ENCODE measurements around the gene ZNF106. TPM values are rescaled to one million over a fixed set of nuclear protein-coding genes. Genes with fewer than 3 reads are reported as not detected.

Gene ZNF106
- total RNA-seq, 1 experiment from 2014 or later: 28.5 TPM

- TF ChIP-seq FOSL1 (IDR thresholded peaks at IDR 0.05; ENCODE audit: low read depth): no peak
These were observed 81.9 kb downstream of the ZNF106 start (continued) for GRCh38 chr15:42409011-42409410.

- TF ChIP-seq EZH2 (IDR thresholded peaks at IDR 0.05) (no peak), JUND (IDR thresholded peaks at IDR 0.05) (no peak), EZH2phosphoT487 (IDR thresholded peaks at IDR 0.05; ENCODE audit: borderline replicate concordance) (no peak), REST (IDR thresholded peaks at IDR 0.05; ENCODE audit: low read depth) (no peak), POLR2AphosphoS5 (IDR thresholded peaks at IDR 0.05; ENCODE audit: low read depth, low read length) (no peak), MAX (IDR thresholded peaks at IDR 0.05) (no peak), ATF3 (IDR thresholded peaks at IDR 0.05) (no peak), SIN3A (IDR thresholded peaks at IDR 0.05; ENCODE audit: low read depth) (no peak), TCF7L2 (IDR thresholded peaks at IDR 0.05; ENCODE audit: borderline replicate concordance, extremely low read depth, insufficient read depth, insufficient read length) (no peak), POLR2A (IDR thresholded peaks at IDR 0.05; ENCODE audit: borderline replicate concordance, extremely low read depth, insufficient read depth, insufficient read length) (no peak), ZNF274 (IDR thresholded peaks at IDR 0.05; ENCODE audit: low read depth, low read length) (no peak), FOSL1 (IDR thresholded peaks at IDR 0.05; ENCODE audit: low read depth) (no peak), CTCF (IDR thresholded peaks at IDR 0.05 in 2 of 3, conservative IDR thresholded peaks at IDR 0.05 in 1 of 3; ENCODE audit: borderline replicate concordance in 1 of 3, insufficient read depth in 1 of 3, low read depth in 2 of 3, low read length in 2 of 3) (no peak), SP1 (IDR thresholded peaks at IDR 0.05; ENCODE audit: low read depth) (no peak), ZBTB33 (IDR thresholded peaks at IDR 0.05; ENCODE audit: extremely low read depth, insufficient replicate concordance, low read length) (no peak), CBX3 (IDR thresholded peaks at IDR 0.05; ENCODE audit: low read depth) (no peak), EGR1 (IDR thresholded peaks at IDR 0.05; ENCODE audit: low read depth) (no peak), SRF (IDR thresholded peaks at IDR 0.05; ENCODE audit: low read depth) (no peak), CEBPB (IDR thresholded peaks at IDR 0.05; ENCODE audit: low read depth) (no peak), RAD21 (IDR thresholded peaks at IDR 0.05; ENCODE audit: low read depth) (no peak)
- intact Hi-C loops (cut with micrococcal nuclease): no loop called here
- Histone ChIP-seq H3K36me3 (ENCODE audit: control insufficient read depth in 1 of 2, insufficient read depth in 2 of 2, low read length in 2 of 2) (peaks cover 0 to 5% of the 10 kb centered on the region in 2 experiments; a peak in 1 of 4 replicates), H4K20me1 (ENCODE audit: insufficient read depth) (no peaks in the 10 kb centered on the region), H3K27me3 (ENCODE audit: insufficient read depth, low read length) (no peaks in the 10 kb centered on the region), H3K4me1 (ENCODE audit: control insufficient read depth in 1 of 2, insufficient read depth in 2 of 2, low read length in 2 of 2) (no peaks in the 10 kb centered on the region), H3K9ac (ENCODE audit: low read length) (no peak overlapping the region), H3K9me2 (ENCODE audit: insufficient read depth) (no peaks in the 10 kb centered on the region), H2AFZ (ENCODE audit: low read depth, low read length, poor library complexity, severe bottlenecking) (no peak overlapping the region), H3K9me3 (ENCODE audit: control insufficient read depth in 1 of 2, insufficient read depth in 1 of 2, low read depth in 1 of 2, low read length in 2 of 2) (no peaks in the 10 kb centered on the region), H3K79me2 (ENCODE audit: insufficient read depth, low read length) (no peaks in the 10 kb centered on the region), H3K4me3 (replicated peaks in 1 of 2; ENCODE audit: low read depth in 1 of 2, low read length in 2 of 2) (no peak overlapping the region), H3K27ac (ENCODE audit: low read depth, low read length) (no peak overlapping the region), H3K4me2 (ENCODE audit: low read length) (no peak overlapping the region)
- no peak for DNase-seq (ENCODE audit: low read depth, low spot score)
- ATAC-seq: no peak
- ChIA-PET CTCF (no interaction called here), RAD21 (ENCODE audit: low non-redundant PET in 1 of 2, low total read pairs in 2 of 2, uncharacterized antibody in 2 of 2, unreplicated experiment in 2 of 2) (no interaction called here), POLR2A (no interaction called here)
- BruUV-seq (replicated peaks): no TSS peak
These were observed 82.8 kb downstream of the ZNF106 start for GRCh38 chr15:42408178-42408577.
